Loucy (cell line): ENCODE data around the gene MYCN.

Source experiments
- CTCF ChIP-seq: fragments of 200-600 bp; sonication (generic); conservative IDR thresholded peaks from 2 replicates; pipeline ENCODE4 v1.5.1; 2014; ENCODE audit warnings: mild to moderate bottlenecking, antibody characterized with exemption, low read length
- EZH2phosphoT487 ChIP-seq: fragments of 200-600 bp; IDR thresholded peaks from 2 replicates; pipeline ENCODE4 v1.6.1; 2018; ENCODE audit warnings: antibody characterized with exemption, mild to moderate bottlenecking, moderate library complexity, borderline replicate concordance

GRCh38 chr2:15954761-15955160 is 14.4 kb downstream of the MYCN start:
- TF ChIP-seq CTCF (no peak), EZH2phosphoT487 (no peak)
